AG04450 (cell line): ENCODE measurements around the gene KCTD15. TPM values are rescaled to one million over a fixed set of nuclear protein-coding genes. Genes with fewer than 3 reads are reported as not detected.

Source experiments
- CTCF ChIA-PET: fragments of 300-600, 350-600 bp; formaldehyde crosslinking; extraction: SDS; loops from one replicate; lab custom pipeline; 2022; ENCODE audit warnings: antibody characterized with exemption, inconsistent platforms; lab: Charles Lee
- POLR2A ChIA-PET: fragments of 350-600 bp; formaldehyde crosslinking; extraction: SDS; loops from one replicate; lab custom pipeline; 2021; ENCODE audit warnings: antibody characterized with exemption, inconsistent platforms; lab: Yijun Ruan, JAX
- DNase-seq: peaks from one replicate; pipeline ENCODE4 v3.0.0-alpha.2; 2011; ENCODE audit warnings: low read depth, low spot score
- H3K27ac ChIP-seq: one replicate; pipeline ENCODE4 v1.5.1; 2012; ENCODE audit warnings: low read depth, low read length, control low read depth
- H3K27me3 ChIP-seq: one replicate; pipeline ENCODE4 v1.6.0; 2012; ENCODE audit warnings: low read length; ENCODE audit not compliant: control insufficient read depth, insufficient read depth
- H3K4me3 ChIP-seq: 2 replicates; pipeline ENCODE4 v1.5.1; 2011; ENCODE audit warnings: mild to moderate bottlenecking, low read depth, low read length, control low read depth
- H3K9me3 ChIP-seq: 2 replicates; pipeline ENCODE4 v1.5.1; 2012; ENCODE audit warnings: low read length; ENCODE audit not compliant: control insufficient read depth, insufficient read depth
- polyA plus RNA-seq: library from polyadenylated mRNA; depleted of rRNA; stranded (reverse); fragments of >200 nt; gene quantifications from 2 replicates; pipeline ENCODE4 v1.2.3, GENCODE V29; 2011
- TF ChIP-seq, protein P1 (sequence below): IDR thresholded peaks from 2 replicates; pipeline ENCODE4 v1.5.1; 2011; ENCODE audit warnings: low read depth, low read length, control low read depth, inconsistent platforms

Gene KCTD15
- polyA plus RNA-seq, 1 experiment: 15.6 TPM

DNA sequence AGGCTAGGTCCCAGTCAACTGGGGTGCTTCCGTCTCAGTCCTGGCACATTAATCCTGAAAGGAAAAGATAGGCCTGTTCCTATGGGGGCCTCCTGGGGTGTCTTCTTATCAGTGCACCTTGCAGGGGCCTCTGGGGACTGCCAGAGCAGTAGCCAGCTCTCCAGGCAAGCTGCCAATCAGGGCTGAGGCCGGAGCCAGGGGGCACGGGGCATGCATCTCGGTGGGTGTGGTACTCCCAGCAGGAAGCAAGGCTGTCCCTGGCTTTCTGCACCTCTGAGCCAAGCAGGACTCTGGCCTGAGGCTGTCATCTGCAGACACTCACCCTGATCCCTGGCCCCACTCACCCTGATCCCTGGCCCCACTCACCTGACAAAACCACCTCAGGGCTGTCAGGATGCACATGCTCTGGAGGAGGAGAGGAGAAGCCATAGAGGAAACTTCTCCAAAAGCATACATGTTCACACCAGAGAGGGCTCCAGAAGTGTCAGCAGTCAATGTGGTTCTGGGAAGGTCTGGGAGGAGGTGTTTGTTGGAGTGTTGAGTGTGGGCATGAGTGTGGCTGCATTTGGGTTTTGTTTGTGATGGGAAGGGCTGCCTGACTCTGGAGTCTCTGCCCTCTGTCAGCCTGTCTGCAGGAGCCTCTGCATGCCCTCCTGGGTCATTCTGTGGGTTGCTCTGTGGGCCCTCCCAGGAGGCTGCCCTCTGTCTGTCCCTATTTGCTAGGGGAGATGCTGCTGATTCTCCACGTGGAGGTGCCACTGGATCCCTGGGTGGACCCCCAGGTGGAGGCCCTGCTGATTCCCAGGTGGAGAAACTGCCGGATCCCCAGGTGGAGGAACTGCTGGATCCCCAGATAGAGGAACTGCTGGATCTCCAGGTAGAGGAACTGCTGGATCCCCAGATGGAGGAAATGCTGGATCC, 22.7 kb upstream of the KCTD15 start:
- ChIA-PET CTCF (interaction anchor here (1.4 to 1.7 kb wide), 2 partner anchors 224 to 342 kb away, joined by 5 to 6 read pairs; no protein-coding TSS in a partner anchor), POLR2A (no interaction called here)
- no peaks in the 10 kb centered on the region; the same call in 1 of the 2 replicates for H3K9me3 ChIP-seq
- H3K27me3 ChIP-seq: peaks cover 10% of the 10 kb centered on the region
- DNase-seq: no peak
- TF ChIP-seq, protein P1, sequence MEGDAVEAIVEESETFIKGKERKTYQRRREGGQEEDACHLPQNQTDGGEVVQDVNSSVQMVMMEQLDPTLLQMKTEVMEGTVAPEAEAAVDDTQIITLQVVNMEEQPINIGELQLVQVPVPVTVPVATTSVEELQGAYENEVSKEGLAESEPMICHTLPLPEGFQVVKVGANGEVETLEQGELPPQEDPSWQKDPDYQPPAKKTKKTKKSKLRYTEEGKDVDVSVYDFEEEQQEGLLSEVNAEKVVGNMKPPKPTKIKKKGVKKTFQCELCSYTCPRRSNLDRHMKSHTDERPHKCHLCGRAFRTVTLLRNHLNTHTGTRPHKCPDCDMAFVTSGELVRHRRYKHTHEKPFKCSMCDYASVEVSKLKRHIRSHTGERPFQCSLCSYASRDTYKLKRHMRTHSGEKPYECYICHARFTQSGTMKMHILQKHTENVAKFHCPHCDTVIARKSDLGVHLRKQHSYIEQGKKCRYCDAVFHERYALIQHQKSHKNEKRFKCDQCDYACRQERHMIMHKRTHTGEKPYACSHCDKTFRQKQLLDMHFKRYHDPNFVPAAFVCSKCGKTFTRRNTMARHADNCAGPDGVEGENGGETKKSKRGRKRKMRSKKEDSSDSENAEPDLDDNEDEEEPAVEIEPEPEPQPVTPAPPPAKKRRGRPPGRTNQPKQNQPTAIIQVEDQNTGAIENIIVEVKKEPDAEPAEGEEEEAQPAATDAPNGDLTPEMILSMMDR: no peak
- no peak overlapping the region for H3K4me3 ChIP-seq
- H3K27ac ChIP-seq: no peak overlapping the region

DNA sequence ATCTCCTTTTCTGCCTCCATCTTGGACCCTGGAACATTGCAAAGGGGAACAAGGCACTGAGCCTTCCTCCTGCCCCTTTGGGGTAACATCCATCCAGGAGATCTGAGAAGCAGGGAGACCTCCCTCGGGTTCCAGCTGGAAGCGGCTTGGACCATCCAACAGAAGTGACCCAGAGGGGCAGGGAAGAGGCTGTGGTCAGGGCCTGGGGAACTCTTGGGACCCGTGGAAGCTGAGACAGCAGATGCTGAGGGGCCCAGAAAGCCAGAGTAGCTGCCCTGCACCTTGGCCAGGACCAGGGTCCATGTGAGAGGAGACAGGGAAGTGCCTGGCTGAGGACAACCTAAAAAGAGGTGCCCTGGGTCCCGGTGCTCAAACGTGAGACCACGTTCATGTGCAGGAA, 21.9 kb upstream of the KCTD15 start:
- ChIA-PET CTCF (interaction anchor here (0.6 kb wide), 1 partner anchor 446 kb away, joined by 3 read pairs; no protein-coding TSS in a partner anchor), POLR2A (no interaction called here)
- H3K27ac ChIP-seq: no peak overlapping the region
- TF ChIP-seq, protein P1: no peak
- no peaks in the 10 kb centered on the region; the same call in 1 of the 2 replicates for H3K9me3 ChIP-seq
- H3K4me3 ChIP-seq: no peak overlapping the region
- peaks cover 16% of the 10 kb centered on the region for H3K27me3 ChIP-seq
- no peak for DNase-seq

DNA sequence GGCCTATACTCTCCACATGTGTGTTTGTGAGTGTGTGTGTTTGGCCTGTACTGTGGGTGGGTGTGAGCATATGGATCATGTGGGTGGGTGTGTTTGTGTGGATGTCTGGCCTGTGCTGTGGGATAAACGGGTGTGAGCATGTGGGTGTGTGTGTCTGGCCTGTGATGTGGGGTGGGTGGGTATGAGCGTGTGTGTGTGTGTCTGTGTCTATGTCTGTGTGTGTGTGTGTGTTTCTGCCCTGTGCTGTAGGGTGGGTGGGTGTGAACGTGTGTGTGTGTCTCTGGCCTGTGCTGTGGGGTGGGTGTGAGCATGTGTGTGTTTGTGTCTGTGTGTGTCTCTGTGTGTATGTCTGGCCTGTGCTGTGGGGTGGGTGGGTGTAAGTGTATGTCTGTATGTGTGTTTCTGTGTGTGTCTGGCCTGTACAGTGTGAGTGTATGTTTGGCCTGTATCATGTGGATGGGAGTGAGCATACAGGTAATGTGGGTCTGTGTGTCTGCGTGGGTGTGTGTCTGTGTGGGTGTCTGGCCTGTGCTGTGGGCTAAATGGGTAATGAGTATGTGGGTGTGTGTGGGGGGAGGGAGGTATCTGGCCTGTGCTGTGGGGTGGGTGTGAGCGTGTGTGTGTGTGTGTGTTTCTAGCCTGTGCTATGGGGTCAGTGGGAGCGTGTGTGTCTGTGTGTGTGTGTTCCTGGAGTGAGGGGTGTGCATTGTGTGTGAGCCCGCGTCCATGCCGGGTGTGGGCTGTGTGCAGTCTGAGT, 20.8 kb upstream of the KCTD15 start:
- DNase-seq: no peak
- CTCF ChIA-PET: interaction anchor here (1.1 to 5.5 kb wide), 4 partner anchors 17 to 320 kb away, joined by 4 to 132 read pairs (median 94); partner anchors contain the start of gene KCTD15

DNA sequence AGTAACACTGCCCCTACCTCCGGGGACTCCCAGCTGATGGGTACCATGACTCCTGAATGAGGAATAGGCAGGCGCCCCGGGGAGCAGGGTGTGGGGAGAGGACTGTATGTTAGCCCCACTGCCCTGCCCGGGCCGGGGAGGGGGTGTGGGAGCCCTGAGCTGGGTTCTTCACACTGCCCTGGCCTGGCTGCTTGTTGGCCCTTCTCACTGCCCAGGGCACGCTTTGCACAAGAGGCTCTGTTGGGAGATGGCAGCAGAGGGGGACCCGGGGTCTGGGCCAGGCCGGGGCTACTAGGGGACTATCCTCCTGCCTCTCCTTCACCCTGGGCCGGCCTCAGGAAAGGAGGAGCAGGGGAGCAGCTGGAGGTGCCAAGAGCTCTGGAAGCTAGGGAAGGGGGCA, 19.3 kb upstream of the KCTD15 start:
- Histone ChIP-seq H3K9me3 (no peaks in the 10 kb centered on the region; the same call in 1 of the 2 replicates), H3K4me3 (no peak overlapping the region), H3K27ac (no peak overlapping the region), H3K27me3 (peaks cover 11% of the 10 kb centered on the region)
- ChIA-PET CTCF (interaction anchor here (0.6 to 5.5 kb wide), 48 partner anchors 8 to 829 kb away, joined by 3 to 132 read pairs (median 5); partner anchors contain the start of gene KCTD15), POLR2A (no interaction called here)
- DNase-seq: no peak
- TF ChIP-seq, protein P1: no peak

More for the DNA sequence above, 20.8 kb upstream of the KCTD15 start:
- POLR2A ChIA-PET: no interaction called here
- Histone ChIP-seq H3K27me3 (peaks cover 13% of the 10 kb centered on the region), H3K27ac (no peak overlapping the region), H3K9me3 (no peaks in the 10 kb centered on the region; the same call in 1 of the 2 replicates), H3K4me3 (no peak overlapping the region)
- TF ChIP-seq, protein P1: no peak
